GM23338 (cell line): Measurements from ENCODE around the gene HTT. TPM values are rescaled to one million over a fixed set of nuclear protein-coding genes. Genes with fewer than 3 reads are reported as not detected.
A peak's percentile ranks its signal among the peaks of the same experiment; 100 is the strongest.

Experiments
- ATAC-seq: fragments of 200-7000 bp; cut with Tn5 transposase; 3 replicates; pipeline ENCODE4 v1.9.1; 2020
- DNase-seq: peaks from one replicate; pipeline ENCODE4 v3.0.0-alpha.2; 2015; ENCODE audit warnings: low spot score
- H2AFZ ChIP-seq: fragments of 200-600 bp; sonication (generic); 2 replicates; pipeline ENCODE4 v1.8.0; 2016; ENCODE audit warnings: antibody characterized with exemption, mild to moderate bottlenecking, moderate library complexity
- H3F3A ChIP-seq: fragments of 200-600 bp; sonication (generic); replicated peaks from 2 replicates; pipeline ENCODE4 v1.8.0; 2017; ENCODE audit warnings: antibody characterized with exemption, mixed run types, low read depth
- H3K27ac ChIP-seq: fragments of 200-600 bp; sonication (generic); 2 replicates; pipeline ENCODE4 v1.6.1; 2016; ENCODE audit warnings: low read depth
- H3K27me3 ChIP-seq: fragments of 200-600 bp; sonication (generic); 2 replicates; pipeline ENCODE4 v1.8.0; 2016; ENCODE audit warnings: mild to moderate bottlenecking, mixed run types, moderate library complexity; ENCODE audit not compliant: insufficient read depth
- H3K36me3 ChIP-seq: fragments of 200-600 bp; sonication (generic); 2 replicates; pipeline ENCODE4 v1.8.0; 2016; ENCODE audit warnings: mild to moderate bottlenecking; ENCODE audit not compliant: insufficient read depth
- H3K4me1 ChIP-seq: fragments of 200-600 bp; sonication (generic); 2 replicates; pipeline ENCODE4 v1.8.0; 2016; ENCODE audit warnings: mild to moderate bottlenecking, moderate library complexity; ENCODE audit not compliant: insufficient read depth
- H3K4me2 ChIP-seq: fragments of 200-600 bp; sonication (generic); 2 replicates; pipeline ENCODE4 v1.7.1; 2017; ENCODE audit warnings: mixed run types
- H3K4me3 ChIP-seq: fragments of 200-600 bp; sonication (generic); 2 replicates; pipeline ENCODE4 v1.6.1; 2016; ENCODE audit warnings: mixed run types
- H3K79me2 ChIP-seq: fragments of 200-600 bp; sonication (generic); replicated peaks from 2 replicates; pipeline ENCODE4 v1.8.0; 2017; ENCODE audit warnings: mild to moderate bottlenecking; ENCODE audit not compliant: insufficient read depth
- H3K9me2 ChIP-seq: fragments of 200-600 bp; sonication (generic); 2 replicates; pipeline ENCODE4 v1.8.0; 2017; ENCODE audit not compliant: insufficient read depth
- H4K20me1 ChIP-seq: fragments of 200-600 bp; sonication (generic); replicated peaks from 2 replicates; pipeline ENCODE4 v1.8.0; 2017; ENCODE audit warnings: mild to moderate bottlenecking; ENCODE audit not compliant: insufficient read depth
- H3K27ac Mint-ChIP-seq: 2 replicates; pipeline ENCODE4 v1.8.0; 2020; ENCODE audit warnings: inconsistent platforms, mild to moderate bottlenecking, moderate library complexity, mixed read lengths
- H3K27me3 Mint-ChIP-seq: 3 replicates; pipeline ENCODE4 v1.8.0; 2022; ENCODE audit warnings: low read depth, mild to moderate bottlenecking, moderate library complexity, mixed read lengths, inconsistent platforms; ENCODE audit not compliant: insufficient read depth, poor library complexity
- H3K36me3 Mint-ChIP-seq: 3 replicates; pipeline ENCODE4 v1.8.0; 2021; ENCODE audit warnings: low read depth, mild to moderate bottlenecking, inconsistent platforms, moderate library complexity, mixed read lengths
- H3K4me1 Mint-ChIP-seq: 3 replicates; pipeline ENCODE4 v1.8.0; 2020; ENCODE audit warnings: mild to moderate bottlenecking, inconsistent platforms, mixed read lengths
- H3K4me3 Mint-ChIP-seq: 3 replicates; pipeline ENCODE4 v1.8.0; 2021; ENCODE audit warnings: moderate library complexity, mild to moderate bottlenecking, inconsistent platforms, mixed read lengths
- H3K9me3 Mint-ChIP-seq: 3 replicates; pipeline ENCODE4 v1.8.0; 2020; ENCODE audit warnings: moderate library complexity, mild to moderate bottlenecking, inconsistent platforms, mixed read lengths
- CREB1 ChIP-seq: fragments of 250-450 bp; sonication (Bioruptor Pico); IDR thresholded peaks from 2 replicates; pipeline ENCODE4 v1.5.0; 2020; ENCODE audit warnings: low read depth, mild to moderate bottlenecking, moderate library complexity
- EZH2 ChIP-seq: fragments of 200-600 bp; sonication (generic); IDR thresholded peaks from one replicate; pipeline ENCODE4 v1.8.0; 2017; ENCODE audit warnings: antibody characterized with exemption, mild to moderate bottlenecking, low read depth; ENCODE audit not compliant: unreplicated experiment
- EZH2phosphoT487 ChIP-seq: fragments of 200-600 bp; sonication (generic); IDR thresholded peaks from one replicate; pipeline ENCODE4 v1.8.1; 2018; ENCODE audit warnings: antibody characterized with exemption; ENCODE audit not compliant: unreplicated experiment
- JUNB ChIP-seq: IDR thresholded peaks from one replicate; pipeline ENCODE4 v1.6.1; 2016; ENCODE audit warnings: antibody characterized with exemption; ENCODE audit not compliant: unreplicated experiment
- NANOG ChIP-seq: IDR thresholded peaks from 2 replicates; pipeline ENCODE4 v1.6.1; 2016; ENCODE audit warnings: antibody characterized with exemption, borderline replicate concordance
- POLR2AphosphoS5 ChIP-seq: IDR thresholded peaks from 2 replicates; pipeline ENCODE4 v1.6.1; 2016; ENCODE audit warnings: antibody characterized with exemption, low read depth
- ZNF114 ChIP-seq: fragments of 250-450 bp; sonication (Bioruptor Pico); IDR thresholded peaks from 2 replicates; pipeline ENCODE4 v1.5.0; 2020; ENCODE audit warnings: mild to moderate bottlenecking, moderate library complexity
- ZNF331 ChIP-seq: fragments of 250-450 bp; sonication (Bioruptor Pico); IDR thresholded peaks from 2 replicates; pipeline ENCODE4 v1.5.0; 2020; ENCODE audit warnings: low read depth, mild to moderate bottlenecking, moderate library complexity
- polyA plus RNA-seq: library from polyadenylated mRNA; unstranded; fragments of >200 nt; fragmentation: Nextera tagmentation; extraction: Ambion mirVana; gene quantifications from 2 replicates; pipeline ENCODE4 v1.2.1, GENCODE V29; 2016
- total RNA-seq: library from RNA; depleted of rRNA; stranded (reverse); fragments of >200 nt; shearing (Covaris generic); gene quantifications from 2 replicates; pipeline ENCODE4 v1.2.3, GENCODE V29; 2014
- TF ChIP-seq, protein P1 (sequence below): fragments of 250-450 bp; sonication (Bioruptor Pico); IDR thresholded peaks from 2 replicates; pipeline ENCODE4 v1.5.0; 2020; ENCODE audit warnings: mild to moderate bottlenecking, moderate library complexity
- TF ChIP-seq, protein P2 (sequence below): IDR thresholded peaks from 2 replicates; pipeline ENCODE4 v1.6.1; 2016; ENCODE audit warnings: antibody characterized with exemption

Gene HTT
- total and polyA plus RNA-seq, 2 experiments from 2014 or later = 26.6 to 67.7 TPM

DNA sequence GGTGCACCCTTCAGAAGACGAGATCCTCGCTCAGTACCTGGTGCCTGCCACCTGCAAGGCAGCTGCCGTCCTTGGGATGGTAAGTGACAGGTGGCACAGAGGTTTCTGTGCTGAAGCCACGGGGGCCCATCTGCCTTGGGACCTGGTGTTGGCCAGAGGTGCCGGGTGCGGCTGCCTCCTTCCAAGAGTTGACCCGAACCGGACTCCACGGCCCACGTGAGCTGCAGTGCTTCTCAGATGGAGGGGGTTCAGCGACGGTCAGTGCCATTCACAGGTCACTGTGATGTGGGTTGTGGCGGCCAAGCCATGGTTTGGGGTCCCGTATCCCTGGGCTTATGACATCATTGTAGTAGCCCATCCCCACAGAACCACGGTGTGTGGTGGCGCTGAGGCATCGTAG, 155.5 kb downstream of the HTT start (continued):
- TF ChIP-seq, protein P1, sequence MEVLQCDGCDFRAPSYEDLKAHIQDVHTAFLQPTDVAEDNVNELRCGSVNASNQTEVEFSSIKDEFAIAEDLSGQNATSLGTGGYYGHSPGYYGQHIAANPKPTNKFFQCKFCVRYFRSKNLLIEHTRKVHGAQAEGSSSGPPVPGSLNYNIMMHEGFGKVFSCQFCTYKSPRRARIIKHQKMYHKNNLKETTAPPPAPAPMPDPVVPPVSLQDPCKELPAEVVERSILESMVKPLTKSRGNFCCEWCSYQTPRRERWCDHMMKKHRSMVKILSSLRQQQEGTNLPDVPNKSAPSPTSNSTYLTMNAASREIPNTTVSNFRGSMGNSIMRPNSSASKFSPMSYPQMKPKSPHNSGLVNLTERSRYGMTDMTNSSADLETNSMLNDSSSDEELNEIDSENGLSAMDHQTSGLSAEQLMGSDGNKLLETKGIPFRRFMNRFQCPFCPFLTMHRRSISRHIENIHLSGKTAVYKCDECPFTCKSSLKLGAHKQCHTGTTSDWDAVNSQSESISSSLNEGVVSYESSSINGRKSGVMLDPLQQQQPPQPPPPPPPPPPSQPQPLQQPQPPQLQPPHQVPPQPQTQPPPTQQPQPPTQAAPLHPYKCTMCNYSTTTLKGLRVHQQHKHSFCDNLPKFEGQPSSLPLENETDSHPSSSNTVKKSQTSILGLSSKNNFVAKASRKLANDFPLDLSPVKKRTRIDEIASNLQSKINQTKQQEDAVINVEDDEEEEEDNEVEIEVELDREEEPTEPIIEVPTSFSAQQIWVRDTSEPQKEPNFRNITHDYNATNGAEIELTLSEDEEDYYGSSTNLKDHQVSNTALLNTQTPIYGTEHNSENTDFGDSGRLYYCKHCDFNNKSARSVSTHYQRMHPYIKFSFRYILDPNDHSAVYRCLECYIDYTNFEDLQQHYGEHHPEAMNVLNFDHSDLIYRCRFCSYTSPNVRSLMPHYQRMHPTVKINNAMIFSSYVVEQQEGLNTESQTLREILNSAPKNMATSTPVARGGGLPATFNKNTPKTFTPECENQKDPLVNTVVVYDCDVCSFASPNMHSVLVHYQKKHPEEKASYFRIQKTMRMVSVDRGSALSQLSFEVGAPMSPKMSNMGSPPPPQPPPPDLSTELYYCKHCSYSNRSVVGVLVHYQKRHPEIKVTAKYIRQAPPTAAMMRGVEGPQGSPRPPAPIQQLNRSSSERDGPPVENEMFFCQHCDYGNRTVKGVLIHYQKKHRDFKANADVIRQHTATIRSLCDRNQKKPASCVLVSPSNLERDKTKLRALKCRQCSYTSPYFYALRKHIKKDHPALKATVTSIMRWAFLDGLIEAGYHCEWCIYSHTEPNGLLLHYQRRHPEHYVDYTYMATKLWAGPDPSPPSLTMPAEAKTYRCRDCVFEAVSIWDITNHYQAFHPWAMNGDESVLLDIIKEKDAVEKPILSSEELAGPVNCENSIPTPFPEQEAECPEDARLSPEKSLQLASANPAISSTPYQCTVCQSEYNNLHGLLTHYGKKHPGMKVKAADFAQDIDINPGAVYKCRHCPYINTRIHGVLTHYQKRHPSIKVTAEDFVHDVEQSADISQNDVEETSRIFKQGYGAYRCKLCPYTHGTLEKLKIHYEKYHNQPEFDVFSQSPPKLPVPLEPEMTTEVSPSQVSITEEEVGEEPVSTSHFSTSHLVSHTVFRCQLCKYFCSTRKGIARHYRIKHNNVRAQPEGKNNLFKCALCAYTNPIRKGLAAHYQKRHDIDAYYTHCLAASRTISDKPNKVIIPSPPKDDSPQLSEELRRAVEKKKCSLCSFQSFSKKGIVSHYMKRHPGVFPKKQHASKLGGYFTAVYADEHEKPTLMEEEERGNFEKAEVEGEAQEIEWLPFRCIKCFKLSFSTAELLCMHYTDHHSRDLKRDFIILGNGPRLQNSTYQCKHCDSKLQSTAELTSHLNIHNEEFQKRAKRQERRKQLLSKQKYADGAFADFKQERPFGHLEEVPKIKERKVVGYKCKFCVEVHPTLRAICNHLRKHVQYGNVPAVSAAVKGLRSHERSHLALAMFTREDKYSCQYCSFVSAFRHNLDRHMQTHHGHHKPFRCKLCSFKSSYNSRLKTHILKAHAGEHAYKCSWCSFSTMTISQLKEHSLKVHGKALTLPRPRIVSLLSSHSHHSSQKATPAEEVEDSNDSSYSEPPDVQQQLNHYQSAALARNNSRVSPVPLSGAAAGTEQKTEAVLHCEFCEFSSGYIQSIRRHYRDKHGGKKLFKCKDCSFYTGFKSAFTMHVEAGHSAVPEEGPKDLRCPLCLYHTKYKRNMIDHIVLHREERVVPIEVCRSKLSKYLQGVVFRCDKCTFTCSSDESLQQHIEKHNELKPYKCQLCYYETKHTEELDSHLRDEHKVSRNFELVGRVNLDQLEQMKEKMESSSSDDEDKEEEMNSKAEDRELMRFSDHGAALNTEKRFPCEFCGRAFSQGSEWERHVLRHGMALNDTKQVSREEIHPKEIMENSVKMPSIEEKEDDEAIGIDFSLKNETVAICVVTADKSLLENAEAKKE (CRISPR knock-in tag) = no peak
- TF ChIP-seq CREB1 (CRISPR knock-in tag) (no peak), ZNF114 (CRISPR knock-in tag) (no peak), NANOG (no peak), JUNB (no peak), EZH2phosphoT487 (no peak), POLR2AphosphoS5 (no peak)
- TF ChIP-seq, protein P2, sequence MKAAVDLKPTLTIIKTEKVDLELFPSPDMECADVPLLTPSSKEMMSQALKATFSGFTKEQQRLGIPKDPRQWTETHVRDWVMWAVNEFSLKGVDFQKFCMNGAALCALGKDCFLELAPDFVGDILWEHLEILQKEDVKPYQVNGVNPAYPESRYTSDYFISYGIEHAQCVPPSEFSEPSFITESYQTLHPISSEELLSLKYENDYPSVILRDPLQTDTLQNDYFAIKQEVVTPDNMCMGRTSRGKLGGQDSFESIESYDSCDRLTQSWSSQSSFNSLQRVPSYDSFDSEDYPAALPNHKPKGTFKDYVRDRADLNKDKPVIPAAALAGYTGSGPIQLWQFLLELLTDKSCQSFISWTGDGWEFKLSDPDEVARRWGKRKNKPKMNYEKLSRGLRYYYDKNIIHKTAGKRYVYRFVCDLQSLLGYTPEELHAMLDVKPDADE = no peak

DNA sequence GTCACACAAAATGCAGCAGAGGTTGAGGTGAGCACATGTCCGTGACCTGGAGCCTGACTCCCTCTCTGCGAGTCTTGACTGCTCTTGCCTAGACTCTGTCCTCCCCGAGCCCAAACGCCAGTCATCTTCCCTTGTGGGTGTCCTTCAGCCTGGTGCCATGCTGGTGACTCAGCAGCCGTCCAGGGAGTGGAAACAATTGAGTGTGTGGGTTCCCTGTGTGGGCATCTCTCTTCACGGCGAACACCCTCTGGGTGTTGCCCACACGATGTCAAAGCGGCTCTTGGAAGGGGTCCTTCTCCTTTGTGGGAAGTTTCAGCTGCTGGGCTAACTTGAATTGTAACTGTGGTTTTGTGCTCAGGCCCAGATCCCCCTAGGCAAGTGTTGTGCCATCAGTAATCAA, 157.0 kb downstream of the HTT start:
- TF ChIP-seq ZNF331 (CRISPR knock-in tag) (no peak), EZH2 (no peak)
- Histone ChIP-seq H3K4me2 (no peak overlapping the region), H3K4me1 (no peaks in the 10 kb centered on the region), H3K27ac (no peak overlapping the region), H3K9me2 (no peaks in the 10 kb centered on the region), H3K27me3 (no peaks in the 10 kb centered on the region), H3F3A (0 out of 2 replicates have a peak, but pooled peaks cover 4% of the 10 kb centered on the region), H3K79me2 (no peaks in the 10 kb centered on the region), H3K4me3 (no peak overlapping the region), H3K36me3 (peaks cover 16% of the 10 kb centered on the region), H4K20me1 (peaks cover 12% of the 10 kb centered on the region), H2AFZ (no peak overlapping the region)
- ATAC-seq (no peak), DNase-seq (no peak)
- Mint-ChIP-seq H3K27me3 (peaks cover 14% of the 10 kb centered on the region), H3K36me3 (peaks cover 80% of the 10 kb centered on the region), H3K4me1 (no peaks in the 10 kb centered on the region; the same call in 2 of the 3 replicates), H3K4me3 (no peak overlapping the region), H3K27ac (peak overlapping the region; percentile 53; the same call in 1 of the 2 replicates), H3K9me3 (peaks cover 4% of the 10 kb centered on the region; the same call in 2 of the 3 replicates)
